ENCODE data around the gene LNP1. TPM values are rescaled to one million over a fixed set of nuclear protein-coding genes. Genes with fewer than 3 reads are reported as not detected.

Gene LNP1
- total and polyA plus RNA-seq, 2 of the 13 experiments (the other 11 are each of a cell fraction or from before 2014, with no cell fraction given) = 3.6 to 7.0 TPM

DNA sequence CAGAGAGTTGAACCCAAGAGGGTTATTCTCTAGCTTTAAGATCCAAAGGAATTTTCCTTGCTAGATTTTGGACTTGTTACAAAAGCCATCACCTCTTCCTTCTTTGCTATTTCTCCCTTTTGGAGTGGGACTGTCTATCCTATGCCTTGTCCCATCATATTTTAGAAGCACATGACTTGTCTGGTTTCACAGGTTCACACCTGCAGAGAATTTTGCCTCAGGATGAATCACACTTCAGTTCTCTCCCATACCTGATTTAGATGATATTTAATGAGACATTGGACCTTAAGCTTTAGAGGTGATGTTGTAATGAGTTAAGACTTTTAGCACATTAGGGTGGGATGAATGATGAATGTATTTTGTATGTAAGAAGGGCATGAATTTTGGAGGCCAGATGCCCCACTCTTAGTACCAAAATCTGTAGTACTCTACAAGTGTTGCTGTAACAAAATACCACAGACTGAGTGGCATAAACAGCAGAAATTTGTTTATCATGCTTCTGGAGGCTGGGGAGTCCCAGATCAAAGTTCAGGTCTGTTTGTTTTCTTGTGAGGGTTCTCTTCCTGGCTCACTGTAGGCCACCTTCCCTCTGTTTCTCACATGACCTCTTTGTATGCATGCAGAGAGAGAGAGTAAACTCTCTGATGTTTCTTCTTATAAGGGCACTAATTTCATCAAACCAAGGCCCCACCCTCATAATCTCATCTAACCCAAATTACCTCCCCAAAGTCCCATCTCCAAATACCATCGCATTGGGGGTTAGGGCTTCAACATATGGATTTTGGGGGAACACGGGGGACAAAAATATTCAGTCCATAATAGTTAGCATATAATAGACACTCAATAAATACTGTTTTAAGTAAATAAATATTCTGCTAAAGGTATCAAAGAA lies 10.0 kb downstream of the LNP1 start (continued):
- TF ChIP-seq, protein P1, sequence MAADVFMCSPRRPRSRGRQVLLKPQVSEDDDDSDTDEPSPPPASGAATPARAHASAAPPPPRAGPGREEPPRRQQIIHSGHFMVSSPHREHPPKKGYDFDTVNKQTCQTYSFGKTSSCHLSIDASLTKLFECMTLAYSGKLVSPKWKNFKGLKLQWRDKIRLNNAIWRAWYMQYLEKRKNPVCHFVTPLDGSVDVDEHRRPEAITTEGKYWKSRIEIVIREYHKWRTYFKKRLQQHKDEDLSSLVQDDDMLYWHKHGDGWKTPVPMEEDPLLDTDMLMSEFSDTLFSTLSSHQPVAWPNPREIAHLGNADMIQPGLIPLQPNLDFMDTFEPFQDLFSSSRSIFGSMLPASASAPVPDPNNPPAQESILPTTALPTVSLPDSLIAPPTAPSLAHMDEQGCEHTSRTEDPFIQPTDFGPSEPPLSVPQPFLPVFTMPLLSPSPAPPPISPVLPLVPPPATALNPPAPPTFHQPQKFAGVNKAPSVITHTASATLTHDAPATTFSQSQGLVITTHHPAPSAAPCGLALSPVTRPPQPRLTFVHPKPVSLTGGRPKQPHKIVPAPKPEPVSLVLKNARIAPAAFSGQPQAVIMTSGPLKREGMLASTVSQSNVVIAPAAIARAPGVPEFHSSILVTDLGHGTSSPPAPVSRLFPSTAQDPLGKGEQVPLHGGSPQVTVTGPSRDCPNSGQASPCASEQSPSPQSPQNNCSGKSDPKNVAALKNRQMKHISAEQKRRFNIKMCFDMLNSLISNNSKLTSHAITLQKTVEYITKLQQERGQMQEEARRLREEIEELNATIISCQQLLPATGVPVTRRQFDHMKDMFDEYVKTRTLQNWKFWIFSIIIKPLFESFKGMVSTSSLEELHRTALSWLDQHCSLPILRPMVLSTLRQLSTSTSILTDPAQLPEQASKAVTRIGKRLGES (CRISPR knock-in tag; IDR thresholded peaks at IDR 0.05; ENCODE audit: borderline replicate concordance) = no peak
- TF ChIP-seq POLR2AphosphoS2 (IDR thresholded peaks at IDR 0.05; ENCODE audit: low read depth, low read length) (no peak), NFE2L2 (IDR thresholded peaks at IDR 0.05; ENCODE audit: low read length) (no peak), MEIS2 (CRISPR knock-in tag; IDR thresholded peaks at IDR 0.05) (no peak), HES4 (CRISPR knock-in tag; IDR thresholded peaks at IDR 0.05; ENCODE audit: borderline replicate concordance) (no peak), EP300 (IDR thresholded peaks at IDR 0.05; ENCODE audit: low read depth in 2 of 2, low read length in 2 of 2) (no peak; a peak in 1 of 4 replicates), EP300 (CRISPR knock-in tag; IDR thresholded peaks at IDR 0.05; ENCODE audit: borderline replicate concordance) (no peak), BCL6 (CRISPR knock-in tag; IDR thresholded peaks at IDR 0.05) (no peak), ZNF773 (CRISPR knock-in tag; IDR thresholded peaks at IDR 0.05; ENCODE audit: borderline replicate concordance) (no peak)
- TF ChIP-seq, protein P2, sequence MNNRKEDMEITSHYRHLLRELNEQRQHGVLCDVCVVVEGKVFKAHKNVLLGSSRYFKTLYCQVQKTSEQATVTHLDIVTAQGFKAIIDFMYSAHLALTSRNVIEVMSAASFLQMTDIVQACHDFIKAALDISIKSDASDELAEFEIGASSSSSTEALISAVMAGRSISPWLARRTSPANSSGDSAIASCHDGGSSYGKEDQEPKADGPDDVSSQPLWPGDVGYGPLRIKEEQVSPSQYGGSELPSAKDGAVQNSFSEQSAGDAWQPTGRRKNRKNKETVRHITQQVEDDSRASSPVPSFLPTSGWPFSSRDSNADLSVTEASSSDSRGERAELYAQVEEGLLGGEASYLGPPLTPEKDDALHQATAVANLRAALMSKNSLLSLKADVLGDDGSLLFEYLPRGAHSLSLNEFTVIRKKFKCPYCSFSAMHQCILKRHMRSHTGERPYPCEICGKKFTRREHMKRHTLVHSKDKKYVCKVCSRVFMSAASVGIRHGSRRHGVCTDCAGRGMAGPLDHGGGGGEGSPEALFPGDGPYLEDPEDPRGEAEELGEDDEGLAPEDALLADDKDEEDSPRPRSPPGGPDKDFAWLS (CRISPR knock-in tag; IDR thresholded peaks at IDR 0.05; ENCODE audit: borderline replicate concordance) = no peak
- TF ChIP-seq, protein P3, sequence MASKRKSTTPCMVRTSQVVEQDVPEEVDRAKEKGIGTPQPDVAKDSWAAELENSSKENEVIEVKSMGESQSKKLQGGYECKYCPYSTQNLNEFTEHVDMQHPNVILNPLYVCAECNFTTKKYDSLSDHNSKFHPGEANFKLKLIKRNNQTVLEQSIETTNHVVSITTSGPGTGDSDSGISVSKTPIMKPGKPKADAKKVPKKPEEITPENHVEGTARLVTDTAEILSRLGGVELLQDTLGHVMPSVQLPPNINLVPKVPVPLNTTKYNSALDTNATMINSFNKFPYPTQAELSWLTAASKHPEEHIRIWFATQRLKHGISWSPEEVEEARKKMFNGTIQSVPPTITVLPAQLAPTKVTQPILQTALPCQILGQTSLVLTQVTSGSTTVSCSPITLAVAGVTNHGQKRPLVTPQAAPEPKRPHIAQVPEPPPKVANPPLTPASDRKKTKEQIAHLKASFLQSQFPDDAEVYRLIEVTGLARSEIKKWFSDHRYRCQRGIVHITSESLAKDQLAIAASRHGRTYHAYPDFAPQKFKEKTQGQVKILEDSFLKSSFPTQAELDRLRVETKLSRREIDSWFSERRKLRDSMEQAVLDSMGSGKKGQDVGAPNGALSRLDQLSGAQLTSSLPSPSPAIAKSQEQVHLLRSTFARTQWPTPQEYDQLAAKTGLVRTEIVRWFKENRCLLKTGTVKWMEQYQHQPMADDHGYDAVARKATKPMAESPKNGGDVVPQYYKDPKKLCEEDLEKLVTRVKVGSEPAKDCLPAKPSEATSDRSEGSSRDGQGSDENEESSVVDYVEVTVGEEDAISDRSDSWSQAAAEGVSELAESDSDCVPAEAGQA (IDR thresholded peaks at IDR 0.05; ENCODE audit: low read depth) = no peak
- TF ChIP-seq, protein P3 (CRISPR knock-in tag; IDR thresholded peaks at IDR 0.05; ENCODE audit: borderline replicate concordance) = no peak
- TF ChIP-seq, protein P4, sequence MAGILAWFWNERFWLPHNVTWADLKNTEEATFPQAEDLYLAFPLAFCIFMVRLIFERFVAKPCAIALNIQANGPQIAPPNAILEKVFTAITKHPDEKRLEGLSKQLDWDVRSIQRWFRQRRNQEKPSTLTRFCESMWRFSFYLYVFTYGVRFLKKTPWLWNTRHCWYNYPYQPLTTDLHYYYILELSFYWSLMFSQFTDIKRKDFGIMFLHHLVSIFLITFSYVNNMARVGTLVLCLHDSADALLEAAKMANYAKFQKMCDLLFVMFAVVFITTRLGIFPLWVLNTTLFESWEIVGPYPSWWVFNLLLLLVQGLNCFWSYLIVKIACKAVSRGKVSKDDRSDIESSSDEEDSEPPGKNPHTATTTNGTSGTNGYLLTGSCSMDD (CRISPR knock-in tag; IDR thresholded peaks at IDR 0.05) = no peak
- TF ChIP-seq, protein P5, sequence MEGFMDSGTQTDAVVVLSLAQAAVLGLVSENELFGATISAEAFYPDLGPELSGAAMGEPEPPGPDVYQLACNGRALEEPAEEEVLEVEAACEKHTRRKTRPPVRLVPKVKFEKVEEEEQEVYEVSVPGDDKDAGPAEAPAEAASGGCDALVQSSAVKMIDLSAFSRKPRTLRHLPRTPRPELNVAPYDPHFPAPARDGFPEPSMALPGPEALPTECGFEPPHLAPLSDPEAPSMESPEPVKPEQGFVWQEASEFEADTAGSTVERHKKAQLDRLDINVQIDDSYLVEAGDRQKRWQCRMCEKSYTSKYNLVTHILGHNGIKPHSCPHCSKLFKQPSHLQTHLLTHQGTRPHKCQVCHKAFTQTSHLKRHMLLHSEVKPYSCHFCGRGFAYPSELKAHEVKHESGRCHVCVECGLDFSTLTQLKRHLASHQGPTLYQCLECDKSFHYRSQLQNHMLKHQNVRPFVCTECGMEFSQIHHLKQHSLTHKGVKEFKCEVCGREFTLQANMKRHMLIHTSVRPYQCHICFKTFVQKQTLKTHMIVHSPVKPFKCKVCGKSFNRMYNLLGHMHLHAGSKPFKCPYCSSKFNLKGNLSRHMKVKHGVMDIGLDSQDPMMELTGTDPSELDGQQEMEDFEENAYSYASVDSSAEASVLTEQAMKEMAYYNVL (CRISPR knock-in tag; IDR thresholded peaks at IDR 0.05; ENCODE audit: borderline replicate concordance) = no peak
